Ovary (tissue), 3 donors: Measurements from ENCODE around the gene RIPOR3.

Source experiments
- POLR2A ChIP-seq: fragments of 450-650 bp; IDR thresholded peaks from one replicate; pipeline ENCODE4 v1.6.1; 2017; ENCODE audit warnings: antibody characterized with exemption, mild to moderate bottlenecking, moderate library complexity
- TF ChIP-seq, protein P1 (sequence below), 3 donors: fragments of 450-650 bp in 2 of 3; fragments of 200-600 bp in 1 of 3; IDR thresholded peaks; one replicate each; pipeline versions ENCODE4 v1.5.1 to v1.8.0; 2016 to 2022; ENCODE audit warnings: antibody characterized with exemption in 3 of 3, mild to moderate bottlenecking in 1 of 3
- donor health status: DM: no; HTN: no; CAD: no.

DNA sequence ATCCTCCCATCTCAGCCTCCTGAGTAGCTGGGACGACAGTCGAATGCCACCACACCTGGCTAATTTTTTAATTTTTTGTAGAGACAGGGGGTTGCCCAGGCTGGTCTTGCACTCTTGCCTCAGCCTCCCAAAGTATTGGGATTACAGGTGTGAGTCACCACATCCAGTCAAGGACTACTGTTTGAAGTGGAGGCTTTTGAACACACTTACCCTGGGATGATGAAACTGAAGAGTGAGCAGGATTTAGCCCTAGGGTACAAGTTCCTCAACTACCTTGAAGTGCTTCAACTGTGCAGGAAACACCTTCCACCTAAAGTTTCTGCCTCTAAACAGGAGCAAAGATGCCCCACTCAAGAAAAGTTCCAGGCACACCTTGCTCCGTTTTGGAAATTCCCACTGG lies 24.4 kb upstream of the RIPOR3 start:
- TF ChIP-seq, protein P1, sequence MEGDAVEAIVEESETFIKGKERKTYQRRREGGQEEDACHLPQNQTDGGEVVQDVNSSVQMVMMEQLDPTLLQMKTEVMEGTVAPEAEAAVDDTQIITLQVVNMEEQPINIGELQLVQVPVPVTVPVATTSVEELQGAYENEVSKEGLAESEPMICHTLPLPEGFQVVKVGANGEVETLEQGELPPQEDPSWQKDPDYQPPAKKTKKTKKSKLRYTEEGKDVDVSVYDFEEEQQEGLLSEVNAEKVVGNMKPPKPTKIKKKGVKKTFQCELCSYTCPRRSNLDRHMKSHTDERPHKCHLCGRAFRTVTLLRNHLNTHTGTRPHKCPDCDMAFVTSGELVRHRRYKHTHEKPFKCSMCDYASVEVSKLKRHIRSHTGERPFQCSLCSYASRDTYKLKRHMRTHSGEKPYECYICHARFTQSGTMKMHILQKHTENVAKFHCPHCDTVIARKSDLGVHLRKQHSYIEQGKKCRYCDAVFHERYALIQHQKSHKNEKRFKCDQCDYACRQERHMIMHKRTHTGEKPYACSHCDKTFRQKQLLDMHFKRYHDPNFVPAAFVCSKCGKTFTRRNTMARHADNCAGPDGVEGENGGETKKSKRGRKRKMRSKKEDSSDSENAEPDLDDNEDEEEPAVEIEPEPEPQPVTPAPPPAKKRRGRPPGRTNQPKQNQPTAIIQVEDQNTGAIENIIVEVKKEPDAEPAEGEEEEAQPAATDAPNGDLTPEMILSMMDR (IDR thresholded peaks at IDR 0.05) = no peak
- TF ChIP-seq POLR2A = no peak
